H9 (cell line): ENCODE data around the gene RAD51C. TPM values are rescaled to one million over a fixed set of nuclear protein-coding genes. Genes with fewer than 3 reads are reported as not detected.
A peak's percentile ranks its signal among the peaks of the same experiment; 100 is the strongest.

Source experiments
- DNase-seq: peaks from one replicate; pipeline ENCODE4 v3.0.0-alpha.2; 2017
- H2AFZ ChIP-seq: one replicate; pipeline ENCODE4 v1.6.1; 2013; ENCODE audit warnings: mild to moderate bottlenecking, low read length, control low read depth, moderate library complexity
- H2AK5ac ChIP-seq: 2 replicates; pipeline ENCODE4 v1.6.1; 2013; ENCODE audit warnings: low read length, control low read depth, mixed read lengths; ENCODE audit not compliant: insufficient read length
- H2BK120ac ChIP-seq: one replicate; pipeline ENCODE4 v1.6.1; 2013; ENCODE audit warnings: low read depth, mild to moderate bottlenecking, low read length, control low read depth, inconsistent platforms; ENCODE audit not compliant: poor library complexity, severe bottlenecking
- H2BK12ac ChIP-seq: 2 replicates; pipeline ENCODE4 v1.6.1; 2013; ENCODE audit warnings: low read length, control low read depth, mixed read lengths, low read depth; ENCODE audit not compliant: insufficient read length
- H2BK15ac ChIP-seq: 2 replicates; pipeline ENCODE4 v1.6.1; 2013; ENCODE audit warnings: low read depth, low read length, control low read depth
- H2BK20ac ChIP-seq: one replicate; pipeline ENCODE4 v1.6.1; 2013; ENCODE audit warnings: low read depth, mild to moderate bottlenecking, low read length, control low read depth, inconsistent platforms; ENCODE audit not compliant: poor library complexity, severe bottlenecking
- H2BK5ac ChIP-seq: 2 replicates; pipeline ENCODE4 v1.6.1; 2013; ENCODE audit warnings: low read length, control low read depth, mixed read lengths; ENCODE audit not compliant: insufficient read length
- H3K14ac ChIP-seq: 2 replicates; pipeline ENCODE4 v1.6.1; 2013; ENCODE audit warnings: low read length, control low read depth; ENCODE audit not compliant: insufficient read depth
- H3K18ac ChIP-seq: 2 replicates; pipeline ENCODE4 v1.6.1; 2013; ENCODE audit warnings: low read depth, mild to moderate bottlenecking, mixed read lengths, low read length, control low read depth; ENCODE audit not compliant: insufficient read length
- H3K23ac ChIP-seq: 2 replicates; pipeline ENCODE4 v1.6.1; 2013; ENCODE audit warnings: low read length, control low read depth, mixed read lengths, low read depth; ENCODE audit not compliant: insufficient read length
- H3K23me2 ChIP-seq: 2 replicates; pipeline ENCODE4 v1.6.1; 2013; ENCODE audit warnings: low read depth, mild to moderate bottlenecking, mixed read lengths, low read length, control low read depth; ENCODE audit not compliant: insufficient read length, poor library complexity, severe bottlenecking
- H3K27ac ChIP-seq: 2 replicates; pipeline ENCODE4 v1.5.1; 2013; ENCODE audit warnings: low read length, control low read depth, mixed read lengths, low read depth; ENCODE audit not compliant: insufficient read length
- H3K27me3 ChIP-seq: 2 replicates; pipeline ENCODE4 v1.6.1; 2013; ENCODE audit warnings: low read length, control low read depth, inconsistent platforms; ENCODE audit not compliant: insufficient read depth
- H3K4ac ChIP-seq: 2 replicates; pipeline ENCODE4 v1.6.1; 2013; ENCODE audit warnings: low read depth, mild to moderate bottlenecking, control low read depth, inconsistent platforms, low read length, moderate library complexity
- H3K4me1 ChIP-seq: 2 replicates; pipeline ENCODE4 v1.6.1; 2013; ENCODE audit warnings: low read length, control low read depth, inconsistent platforms; ENCODE audit not compliant: insufficient read depth
- H3K4me2 ChIP-seq: 2 replicates; pipeline ENCODE4 v1.6.1; 2013; ENCODE audit warnings: low read length, control low read depth, mixed read lengths; ENCODE audit not compliant: insufficient read length, insufficient read depth
- H3K56ac ChIP-seq: 2 replicates; pipeline ENCODE4 v1.6.1; 2013; ENCODE audit warnings: low read depth, mild to moderate bottlenecking, mixed read lengths, low read length, control low read depth; ENCODE audit not compliant: insufficient read length
- H3K79me1 ChIP-seq: 2 replicates; pipeline ENCODE4 v1.6.1; 2013; ENCODE audit warnings: low read depth, mild to moderate bottlenecking, moderate library complexity, low read length, control low read depth, inconsistent platforms; ENCODE audit not compliant: insufficient read depth, poor library complexity, severe bottlenecking
- H3K79me2 ChIP-seq: 2 replicates; pipeline ENCODE4 v1.6.1; 2013; ENCODE audit warnings: low read length, control low read depth, inconsistent platforms; ENCODE audit not compliant: insufficient read depth
- H3K9ac ChIP-seq: 2 replicates; pipeline ENCODE4 v1.6.1; 2013; ENCODE audit warnings: low read length, control low read depth, mixed read lengths; ENCODE audit not compliant: insufficient read length; ENCODE audit errors: extremely low read depth
- H3K9me3 ChIP-seq: one replicate; pipeline ENCODE4 v1.6.1; 2013; ENCODE audit warnings: low read depth, low read length, inconsistent platforms; ENCODE audit not compliant: control insufficient read depth
- H3T11ph ChIP-seq: one replicate; pipeline ENCODE4 v1.6.1; 2013; ENCODE audit warnings: mild to moderate bottlenecking, low read length, control low read depth, inconsistent platforms
- H4K20me1 ChIP-seq: one replicate; pipeline ENCODE4 v1.6.1; 2013; ENCODE audit not compliant: control insufficient read depth, insufficient read length, insufficient read depth
- H4K5ac ChIP-seq: 2 replicates; pipeline ENCODE4 v1.6.1; 2013; ENCODE audit warnings: low read depth, mild to moderate bottlenecking, mixed read lengths, low read length, control low read depth; ENCODE audit not compliant: insufficient read length
- H4K8ac ChIP-seq: replicated peaks from 2 replicates; pipeline ENCODE4 v1.6.1; 2013; ENCODE audit warnings: low read length, control low read depth, mixed read lengths, low read depth; ENCODE audit not compliant: insufficient read length
- H4K91ac ChIP-seq: 2 replicates; pipeline ENCODE4 v1.6.1; 2013; ENCODE audit warnings: low read depth, mild to moderate bottlenecking, moderate library complexity, mixed read lengths, low read length, control low read depth; ENCODE audit not compliant: insufficient read length
- H3K27ac Mint-ChIP-seq, 3 experiments: 2 replicates in 2 of 3; 3 replicates in 1 of 3; pipeline ENCODE4 v1.8.0; 2020 to 2021; ENCODE audit warnings: mixed read lengths in 3 of 3, mild to moderate bottlenecking in 1 of 3, moderate library complexity in 1 of 3
- H3K27me3 Mint-ChIP-seq: 2 replicates; pipeline ENCODE4 v1.8.0; 2021; ENCODE audit warnings: low read depth, mild to moderate bottlenecking, moderate library complexity, mixed read lengths
- H3K36me3 Mint-ChIP-seq, 3 experiments: 2 replicates in 2 of 3; 3 replicates in 1 of 3; pipeline ENCODE4 v1.8.0; 2020 to 2021; ENCODE audit warnings: low read depth in 3 of 3, mixed read lengths in 3 of 3; ENCODE audit not compliant: insufficient read depth in 1 of 3
- H3K4me1 Mint-ChIP-seq, 2 experiments: 2 replicates each; pipeline ENCODE4 v1.8.0; 2020; ENCODE audit warnings: mixed read lengths in 2 of 2
- H3K4me3 Mint-ChIP-seq, 2 experiments: 2 replicates in 1 of 2; 3 replicates in 1 of 2; pipeline ENCODE4 v1.8.0; 2020 to 2021; ENCODE audit warnings: mild to moderate bottlenecking in 2 of 2, mixed read lengths in 2 of 2, moderate library complexity in 1 of 2
- H3K9me3 Mint-ChIP-seq, 2 experiments: 2 replicates in 1 of 2; 3 replicates in 1 of 2; pipeline ENCODE4 v1.8.0; 2020; ENCODE audit warnings: mild to moderate bottlenecking in 2 of 2, mixed read lengths in 2 of 2, moderate library complexity in 1 of 2
- CTCF ChIP-seq: fragments of 200-600 bp; sonication (generic); conservative IDR thresholded peaks from 3 replicates; pipeline ENCODE4 v1.8.0; 2021; ENCODE audit warnings: antibody characterized with exemption, mild to moderate bottlenecking
- WGBS: extraction: QIAGEN DNeasy Blood & Tissue Kit; methylation state at CpG from one replicate; pipeline ENCODE4 v1.1.7; 2013; ENCODE audit warnings: missing lambda C conversion rate, low lambda C conversion rate, mixed read lengths; ENCODE audit not compliant: insufficient read length; ENCODE audit errors: extremely low coverage; 5-methylcytosine and 5-hydroxymethylcytosine counted together
- total RNA-seq: library from RNA; stranded (reverse); gene quantifications from 2 replicates; pipeline ENCODE4 v1.2.1, GENCODE V29; 2021

RAD51C gene
- total RNA-seq, 1 experiment from 2014 or later, result 11.3 TPM

GRCh38 chr17:58693208-58693607, 806 bp downstream of the RAD51C start:
- Histone ChIP-seq H4K20me1 (no peaks in the 10 kb centered on the region), H2BK12ac (no peak overlapping the region), H4K5ac (no peak overlapping the region), H2BK5ac (no peak overlapping the region), H3K18ac (no peak overlapping the region), H3K9ac (no peak overlapping the region), H4K8ac (no peak overlapping the region), H3K79me1 (no peaks in the 10 kb centered on the region), H3K4me2 (peak overlapping the region; percentile 17), H3K27me3 (no peaks in the 10 kb centered on the region), H2AFZ (no peak overlapping the region), H3K56ac (no peak overlapping the region), H2BK120ac (no peak overlapping the region), H4K91ac (no peak overlapping the region), H3K4ac (no peak overlapping the region), H3K9me3 (no peaks in the 10 kb centered on the region), H3K23me2 (no peaks in the 10 kb centered on the region), H2BK20ac (no peak overlapping the region), H2BK15ac (no peak overlapping the region), H3K79me2 (no peaks in the 10 kb centered on the region), H3K14ac (no peak overlapping the region), H3K27ac (no peak overlapping the region), H3T11ph (no peak overlapping the region), H2AK5ac (no peak overlapping the region), H3K4me1 (no peaks in the 10 kb centered on the region), H3K23ac (no peak overlapping the region)
- H3K36me3 Mint-ChIP-seq, result 0 out of 7 replicates have a peak, but pooled peaks cover 0 to 4% (median 0%) of the 10 kb centered on the region in 3 experiments
- WGBS, result no CpG with 5 or more reads among the region's 8 CpGs
- no peak for TF ChIP-seq CTCF
- H3K4me3 Mint-ChIP-seq, result peak overlapping the region; percentile 67 to 73
- H3K9me3 Mint-ChIP-seq, result no peaks in the 10 kb centered on the region
- H3K4me1 Mint-ChIP-seq, result peaks cover 12 to 16% of the 10 kb centered on the region in 2 experiments
- peak overlapping the region in 1 of 3 experiments; percentile 88; a peak in 1 of 7 replicates for H3K27ac Mint-ChIP-seq
- DNase-seq, result no peak
- H3K27me3 Mint-ChIP-seq, result 0 out of 2 replicates have a peak, but pooled peaks cover 5% of the 10 kb centered on the region
